ENCODE measurements around the gene ATP6V0E2.
"Not testable (repeated sequence)": the region's sequence is repeated elsewhere in the genome, so short reads cannot be mapped to it uniquely, and the experiment has no call there.

ATP6V0E2 gene
- 42.7 to 56.2 (median 48.1) reads per million in 4 experiments for total RNA-seq

- peak; percentile 86 for DNase-seq
Measured at GRCh38 chr7:149873074-149873969, at the start of gene ATP6V0E2. Gene ATP6V0E2 (plus strand): TSS chr7:149873969. CDS start chr7:149874066, 97 bp downstream.

GRCh38 chr7:149824301-149824741 is 49.4 kb upstream of the ATP6V0E2 start:
- DNase-seq: no peak

- DNase-seq: no peak
Measured at GRCh38 chr7:149824748-149825566, 48.8 kb upstream of the ATP6V0E2 start.

- DNase-seq: no peak
Measured at GRCh38 chr7:149825567-149826343, 48.0 kb upstream of the ATP6V0E2 start.

GRCh38 chr7:149826344-149827088 is 47.3 kb upstream of the ATP6V0E2 start:
- no peak for DNase-seq

- DNase-seq: no peak
Measured at GRCh38 chr7:149827089-149827981, 46.4 kb upstream of the ATP6V0E2 start.

GRCh38 chr7:149828357-149829309 is 45.1 kb upstream of the ATP6V0E2 start:
- DNase-seq: no peak

- DNase-seq: not testable (repeated sequence)
Measured at GRCh38 chr7:149830527-149830926, 43.2 kb upstream of the ATP6V0E2 start.

- DNase-seq: no peak
Measured at GRCh38 chr7:149830997-149831740, 42.6 kb upstream of the ATP6V0E2 start.

- DNase-seq: no peak
Measured at GRCh38 chr7:149831741-149832219, 42.0 kb upstream of the ATP6V0E2 start.

GRCh38 chr7:149832332-149833041 is 41.3 kb upstream of the ATP6V0E2 start:
- no peak for DNase-seq

- no peak for DNase-seq
Measured at GRCh38 chr7:149833495-149834130, 40.2 kb upstream of the ATP6V0E2 start.

GRCh38 chr7:149834601-149835000 is 39.2 kb upstream of the ATP6V0E2 start:
- DNase-seq: no peak

- no peak for DNase-seq
Measured at GRCh38 chr7:149836434-149836833, 37.3 kb upstream of the ATP6V0E2 start.

- no peak for DNase-seq
Measured at GRCh38 chr7:149837564-149838223, 36.1 kb upstream of the ATP6V0E2 start.

GRCh38 chr7:149838224-149838991 is 35.4 kb upstream of the ATP6V0E2 start, which contains the start of gene ZNF862:
Gene ZNF862 (plus strand): TSS chr7:149838375. CDS start chr7:149838612, 237 bp downstream.
- DNase-seq: peak; percentile 93
